Sigmoid colon (tissue), 4 donors: Measurements from ENCODE around the gene P2RX5.

Experiments
- EP300 ChIP-seq, 4 donors: sonication (generic); formaldehyde crosslinking; IDR thresholded peaks; one replicate each; pipeline ENCODE4 v1.6.1; 2017; ENCODE audit warnings: antibody characterized with exemption in 4 of 4
- POLR2A ChIP-seq, 2 donors: fragments of 450-650 bp; IDR thresholded peaks; one replicate each; pipeline ENCODE4 v1.6.1; 2016; ENCODE audit warnings: antibody characterized with exemption in 2 of 2, mild to moderate bottlenecking in 2 of 2, moderate library complexity in 2 of 2
- POLR2AphosphoS5 ChIP-seq, 4 donors: sonication (generic); formaldehyde crosslinking; IDR thresholded peaks; one replicate each; pipeline ENCODE4 v1.6.1; 2017; ENCODE audit warnings: antibody characterized with exemption in 4 of 4
- TF ChIP-seq, protein P1 (sequence below), 4 experiments: fragments of 450-650 bp in 3 of 4; fragments of 200-600 bp in 1 of 4; IDR thresholded peaks; one replicate each; pipeline ENCODE4 v1.5.1; 2016 to 2019; ENCODE audit warnings: antibody characterized with exemption in 4 of 4, mild to moderate bottlenecking in 3 of 4, moderate library complexity in 2 of 4

GRCh38 chr17:3699951-3700350 is 4.0 kb upstream of the P2RX5 start:
- TF ChIP-seq, protein P1, sequence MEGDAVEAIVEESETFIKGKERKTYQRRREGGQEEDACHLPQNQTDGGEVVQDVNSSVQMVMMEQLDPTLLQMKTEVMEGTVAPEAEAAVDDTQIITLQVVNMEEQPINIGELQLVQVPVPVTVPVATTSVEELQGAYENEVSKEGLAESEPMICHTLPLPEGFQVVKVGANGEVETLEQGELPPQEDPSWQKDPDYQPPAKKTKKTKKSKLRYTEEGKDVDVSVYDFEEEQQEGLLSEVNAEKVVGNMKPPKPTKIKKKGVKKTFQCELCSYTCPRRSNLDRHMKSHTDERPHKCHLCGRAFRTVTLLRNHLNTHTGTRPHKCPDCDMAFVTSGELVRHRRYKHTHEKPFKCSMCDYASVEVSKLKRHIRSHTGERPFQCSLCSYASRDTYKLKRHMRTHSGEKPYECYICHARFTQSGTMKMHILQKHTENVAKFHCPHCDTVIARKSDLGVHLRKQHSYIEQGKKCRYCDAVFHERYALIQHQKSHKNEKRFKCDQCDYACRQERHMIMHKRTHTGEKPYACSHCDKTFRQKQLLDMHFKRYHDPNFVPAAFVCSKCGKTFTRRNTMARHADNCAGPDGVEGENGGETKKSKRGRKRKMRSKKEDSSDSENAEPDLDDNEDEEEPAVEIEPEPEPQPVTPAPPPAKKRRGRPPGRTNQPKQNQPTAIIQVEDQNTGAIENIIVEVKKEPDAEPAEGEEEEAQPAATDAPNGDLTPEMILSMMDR (IDR thresholded peaks at IDR 0.05) = no peak
- no peak for TF ChIP-seq EP300 (IDR thresholded peaks at IDR 0.05)
- no peak for TF ChIP-seq POLR2AphosphoS5 (IDR thresholded peaks at IDR 0.05)
- TF ChIP-seq POLR2A (IDR thresholded peaks at IDR 0.05) = no peak
